HUES48 (cell line): Measurements from ENCODE around the gene PIEZO1.

Experiments used
- H3K27ac ChIP-seq: one replicate; pipeline ENCODE4 v1.7.0; 2013; ENCODE audit warnings: low read depth, low read length, inconsistent platforms
- H3K27me3 ChIP-seq: 2 replicates; pipeline ENCODE4 v1.6.1; 2013; ENCODE audit warnings: mild to moderate bottlenecking, low read length; ENCODE audit not compliant: control insufficient read depth, insufficient read depth
- H3K36me3 ChIP-seq: 2 replicates; pipeline ENCODE4 v1.6.1; 2013; ENCODE audit warnings: low read length; ENCODE audit not compliant: control insufficient read depth, insufficient read depth
- H3K4me1 ChIP-seq: 2 replicates; pipeline ENCODE4 v1.6.1; 2013; ENCODE audit warnings: mild to moderate bottlenecking, low read length; ENCODE audit not compliant: control insufficient read depth, insufficient read depth
- H3K4me3 ChIP-seq: 2 replicates; pipeline ENCODE4 v1.5.1; 2013; ENCODE audit warnings: mild to moderate bottlenecking, low read depth, low read length
- H3K9ac ChIP-seq: 2 replicates; pipeline ENCODE4 v1.6.1; 2013; ENCODE audit warnings: mild to moderate bottlenecking, low read depth, low read length, moderate library complexity
- H3K9me3 ChIP-seq: 2 replicates; pipeline ENCODE4 v1.6.1; 2013; ENCODE audit warnings: low read length; ENCODE audit not compliant: control insufficient read depth, insufficient read depth

Gene PIEZO1

GRCh38 chr16:88744577-88745521, 40.2 kb downstream of the PIEZO1 start:
- Histone ChIP-seq H3K9me3 (no peaks in the 10 kb centered on the region), H3K36me3 (no peaks in the 10 kb centered on the region), H3K27ac (no peak overlapping the region), H3K4me1 (no peaks in the 10 kb centered on the region), H3K4me3 (no peak overlapping the region), H3K9ac (no peak overlapping the region), H3K27me3 (no peaks in the 10 kb centered on the region)

- H3K36me3 ChIP-seq = no peaks in the 10 kb centered on the region
- H3K4me3 ChIP-seq = no peak overlapping the region
- no peaks in the 10 kb centered on the region for H3K4me1 ChIP-seq
- H3K9ac ChIP-seq = no peak overlapping the region
- no peaks in the 10 kb centered on the region for H3K9me3 ChIP-seq
- H3K27me3 ChIP-seq = no peaks in the 10 kb centered on the region
- H3K27ac ChIP-seq = no peak overlapping the region
Observed at GRCh38 chr16:88743693-88744576, 41.1 kb downstream of the PIEZO1 start.

GRCh38 chr16:88742896-88743605, 42.0 kb downstream of the PIEZO1 start:
- H3K36me3 ChIP-seq = no peaks in the 10 kb centered on the region

GRCh38 chr16:88741368-88741767, 43.7 kb downstream of the PIEZO1 start:
- no peak overlapping the region for H3K27ac ChIP-seq
- no peak overlapping the region for H3K4me3 ChIP-seq
- no peaks in the 10 kb centered on the region for H3K4me1 ChIP-seq
- no peak overlapping the region for H3K9ac ChIP-seq
- no peaks in the 10 kb centered on the region for H3K27me3 ChIP-seq
- no peaks in the 10 kb centered on the region for H3K36me3 ChIP-seq
- H3K9me3 ChIP-seq = no peaks in the 10 kb centered on the region

More at GRCh38 chr16:88742896-88743605, 42.0 kb downstream of the PIEZO1 start:
- Histone ChIP-seq H3K4me3 (no peak overlapping the region), H3K27me3 (no peaks in the 10 kb centered on the region), H3K9ac (no peak overlapping the region), H3K27ac (no peak overlapping the region), H3K9me3 (no peaks in the 10 kb centered on the region), H3K4me1 (no peaks in the 10 kb centered on the region)

DNA sequence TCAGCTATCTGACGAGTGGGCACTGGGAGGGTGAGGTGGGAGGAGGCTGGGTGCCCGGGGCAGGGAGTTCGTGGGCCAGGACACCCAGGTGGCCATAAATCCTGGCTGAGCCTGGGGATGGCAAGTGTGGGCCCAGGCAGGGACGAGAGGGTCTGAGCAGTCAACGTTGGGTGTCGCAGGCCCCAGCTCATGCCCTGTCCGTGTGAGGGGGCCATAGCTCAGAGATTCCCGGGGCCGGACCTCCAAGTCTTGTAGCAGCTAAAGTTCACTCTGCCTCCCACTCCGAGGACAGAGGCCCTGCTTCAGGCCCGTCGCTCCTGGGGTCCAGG, 44.3 kb downstream of the PIEZO1 start:
- H3K36me3 ChIP-seq = 0 out of 2 replicates have a peak, but pooled peaks cover under 1% of the 10 kb centered on the region
- no peak overlapping the region for H3K4me3 ChIP-seq
- H3K4me1 ChIP-seq = no peaks in the 10 kb centered on the region
- H3K9me3 ChIP-seq = no peaks in the 10 kb centered on the region
- H3K27me3 ChIP-seq = no peaks in the 10 kb centered on the region
- no peak overlapping the region for H3K9ac ChIP-seq
- H3K27ac ChIP-seq = no peak overlapping the region

DNA sequence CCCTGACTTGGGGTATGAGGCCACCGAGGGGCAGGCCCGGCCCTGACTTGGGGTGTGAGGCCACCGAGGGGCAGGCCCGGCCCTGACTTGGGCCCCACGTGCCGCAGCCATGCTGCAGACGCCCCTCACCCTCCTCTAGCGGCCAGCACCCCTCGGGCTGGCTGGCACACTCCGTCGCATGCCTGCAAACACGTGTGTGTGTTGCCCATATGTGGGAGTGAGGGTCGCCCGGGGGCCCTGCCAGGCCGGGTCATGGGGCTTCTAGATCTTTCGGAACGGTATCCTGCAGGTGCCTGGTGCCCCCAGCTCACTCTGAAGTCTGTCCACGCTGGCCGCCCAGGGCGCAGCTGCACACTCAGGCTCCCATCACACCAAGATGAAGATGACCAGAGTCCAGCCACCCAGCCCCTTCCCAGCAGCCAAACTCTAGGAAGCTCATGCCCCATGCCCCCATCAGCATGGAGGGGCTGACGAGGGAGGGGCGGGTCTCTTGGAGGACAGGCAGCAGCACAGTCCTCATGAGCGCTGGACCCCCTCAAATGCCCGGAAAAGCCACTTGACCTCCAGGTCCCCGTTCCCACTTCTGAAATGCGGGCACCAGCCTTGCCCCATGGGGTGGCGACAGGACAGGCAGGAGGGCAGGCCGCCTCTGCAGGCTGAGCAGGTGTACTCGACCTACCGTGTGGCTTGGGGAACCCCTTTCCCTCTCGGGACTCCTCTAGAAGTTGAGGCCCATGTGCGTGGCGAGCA, 44.9 kb downstream of the PIEZO1 start:
- no peak overlapping the region for H3K9ac ChIP-seq
- no peaks in the 10 kb centered on the region for H3K27me3 ChIP-seq
- H3K4me3 ChIP-seq = no peak overlapping the region
- H3K4me1 ChIP-seq = no peaks in the 10 kb centered on the region
- H3K27ac ChIP-seq = no peak overlapping the region
- H3K36me3 ChIP-seq = peaks cover 6% of the 10 kb centered on the region; the same call in 1 of the 2 replicates
- H3K9me3 ChIP-seq = no peaks in the 10 kb centered on the region

DNA sequence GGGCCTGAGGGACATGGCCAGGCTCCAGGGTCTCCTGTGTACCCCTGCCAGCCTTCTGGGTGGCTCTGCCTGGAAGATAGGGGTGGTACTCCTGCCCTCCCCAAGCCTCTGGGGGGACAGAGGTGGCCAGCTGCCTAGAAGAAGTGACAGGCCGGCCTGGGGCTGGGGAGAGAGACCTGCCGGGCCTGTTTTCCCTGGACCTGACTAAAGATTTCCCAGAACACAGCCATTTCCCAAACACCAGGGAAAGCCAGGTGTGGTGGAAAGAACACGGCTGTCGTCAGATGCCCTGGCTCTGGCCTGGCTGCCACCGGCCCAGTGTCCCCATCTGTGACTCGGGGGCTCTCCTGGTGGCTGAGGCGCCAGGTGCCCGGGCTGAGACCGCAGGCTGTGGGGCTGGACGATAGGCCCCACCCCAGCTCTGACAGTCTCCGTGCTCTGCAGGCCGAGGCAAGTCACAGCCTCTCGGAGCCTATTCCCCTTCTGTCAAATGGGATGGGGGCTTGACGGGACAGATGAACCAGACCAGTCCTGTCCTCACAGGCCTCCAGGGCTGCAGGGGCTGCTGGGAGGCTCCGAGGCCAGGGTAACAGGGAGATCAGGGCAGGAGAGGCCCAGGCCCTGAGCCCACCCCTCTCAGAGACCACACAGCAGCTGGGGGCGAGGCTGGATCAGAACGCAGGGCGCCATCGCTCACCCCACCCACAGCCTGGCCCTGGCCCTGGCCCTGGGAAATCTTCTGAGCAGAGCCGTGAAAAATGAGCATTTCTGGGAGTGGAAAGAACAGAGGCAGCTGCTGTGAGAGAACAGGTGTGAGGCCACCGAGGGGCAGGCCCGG, 45.7 kb downstream of the PIEZO1 start:
- H3K9me3 ChIP-seq = no peaks in the 10 kb centered on the region
- peaks cover 8% of the 10 kb centered on the region; the same call in 1 of the 2 replicates for H3K36me3 ChIP-seq
- no peak overlapping the region for H3K27ac ChIP-seq
- no peaks in the 10 kb centered on the region for H3K27me3 ChIP-seq
- H3K4me1 ChIP-seq = no peaks in the 10 kb centered on the region
- no peak overlapping the region for H3K4me3 ChIP-seq
- H3K9ac ChIP-seq = no peak overlapping the region

GRCh38 chr16:88738151-88739084, 46.6 kb downstream of the PIEZO1 start:
- Histone ChIP-seq H3K27ac (no peak overlapping the region), H3K36me3 (peaks cover 9% of the 10 kb centered on the region; the same call in 1 of the 2 replicates), H3K9ac (no peak overlapping the region), H3K4me1 (no peaks in the 10 kb centered on the region), H3K27me3 (no peaks in the 10 kb centered on the region), H3K9me3 (no peaks in the 10 kb centered on the region), H3K4me3 (no peak overlapping the region)
